Spleen (tissue), 11 donors: ENCODE measurements around the gene PNMA8A. TPM values are rescaled to one million over a fixed set of nuclear protein-coding genes. Genes with fewer than 3 reads are reported as not detected.

ENCODE experiments used
- DNase-seq: peaks from one replicate; pipeline ENCODE4 v3.0.0-alpha.2; 2020
- H3K27ac ChIP-seq, 8 donors: fragments of 200-600 bp; sonication (generic) in 7 of 8; 1 replicate in 4 of 8; 2 replicates in 4 of 8; pipeline versions ENCODE4 v1.5.0 to v1.8.0; 2016 to 2021; ENCODE audit warnings: inconsistent platforms in 4 of 8, mild to moderate bottlenecking in 4 of 8, moderate library complexity in 1 of 8
- H3K27me3 ChIP-seq, 7 donors: fragments of 200-600 bp; sonication (generic) in 6 of 7; replicated peaks in 1 of 7; 1 replicate in 4 of 7; 2 replicates in 3 of 7; pipeline versions ENCODE4 v1.5.0 to v1.8.0; 2016 to 2021; ENCODE audit warnings: inconsistent platforms in 3 of 7, mild to moderate bottlenecking in 1 of 7
- H3K36me3 ChIP-seq, 6 donors: fragments of 200-600 bp; sonication (generic) in 5 of 6; 1 replicate in 4 of 6; 2 replicates in 2 of 6; pipeline versions ENCODE4 v1.5.0 to v1.8.0; 2016 to 2021; ENCODE audit warnings: inconsistent platforms in 2 of 6
- H3K4me1 ChIP-seq, 6 donors: fragments of 200-600 bp; sonication (generic) in 5 of 6; 1 replicate in 3 of 6; 2 replicates in 3 of 6; pipeline versions ENCODE4 v1.5.0 to v1.8.0; 2016 to 2021; ENCODE audit warnings: inconsistent platforms in 3 of 6
- H3K4me3 ChIP-seq, 8 donors: fragments of 200-600 bp; sonication (generic) in 7 of 8; 1 replicate in 4 of 8; 2 replicates in 4 of 8; pipeline versions ENCODE4 v1.5.0 to v1.8.0; 2016 to 2021; ENCODE audit warnings: inconsistent platforms in 4 of 8, mild to moderate bottlenecking in 4 of 8, moderate library complexity in 2 of 8
- H3K9me3 ChIP-seq, 8 donors: fragments of 200-600 bp; sonication (generic) in 7 of 8; 1 replicate in 4 of 8; 2 replicates in 4 of 8; pipeline versions ENCODE4 v1.5.0 to v1.8.0; 2016 to 2021; ENCODE audit warnings: inconsistent platforms in 4 of 8
- CTCF ChIP-seq, 11 experiments: fragments of 200-600 bp in 7 of 11; fragments of 450-650 bp in 4 of 11; sonication (generic) in 4 of 11; IDR thresholded peaks in 8 of 11; conservative IDR thresholded peaks in 3 of 11; 1 replicate in 7 of 11; 2 replicates in 4 of 11; pipeline versions ENCODE4 v1.4.0 to v1.8.0; 2016 to 2021; ENCODE audit warnings: antibody characterized with exemption in 11 of 11, inconsistent platforms in 4 of 11, mild to moderate bottlenecking in 1 of 11
- POLR2A ChIP-seq, 3 donors: fragments of 450-650 bp; IDR thresholded peaks; one replicate each; pipeline ENCODE4 v1.5.1; 2017; ENCODE audit warnings: antibody characterized with exemption in 3 of 3, mild to moderate bottlenecking in 1 of 3
- POLR2AphosphoS5 ChIP-seq, 3 donors: sonication (generic); formaldehyde crosslinking; IDR thresholded peaks; one replicate each; pipeline ENCODE4 v1.5.1; 2017; ENCODE audit warnings: antibody characterized with exemption in 3 of 3
- whole genome bisulfite sequencing, 5 donors: extraction: QIAGEN DNeasy Blood & Tissue Kit in 3 of 5; methylation state at CpG; one replicate each; pipeline versions ENCODE4 v1.1.5 to v1.1.7; 2013 to 2018; 5-methylcytosine and 5-hydroxymethylcytosine counted together
- intact Hi-C: fragments of 100-400 bp; cut with DNase I; formaldehyde crosslinking; loops from one replicate; pipeline ENCODE4 v1.15.0; 2023; ENCODE audit warnings: low total_unique reads
- polyA plus RNA-seq, 3 donors: library from polyadenylated mRNA; stranded (reverse); fragments of 200-250 nt; gene quantifications; one replicate each; pipeline ENCODE4 v1.2.1, GENCODE V29; 2013
- total RNA-seq, 7 donors: library from RNA; depleted of rRNA in 3 of 7; stranded (reverse); fragments of >200 nt in 3 of 7; fragmentation: NEBNext Ultra II Directional in 4 of 7; extraction: Animal tissue kit (Norgen Biotek cat#: 25700) in 4 of 7; gene quantifications; one replicate each; pipeline versions ENCODE4 v1.1.0 to v1.2.1, GENCODE V29; 2016 to 2021
- donor health status: healthy with polysubstance abuse.
- donor health status: DM: no; HTN: no; CAD: no; lungs with moderate emphysema.
- donor health status: DM: no; HTN: no; CAD: no.
- donor health status: Bipolar disorder and iron deficiency.
- donor health status: healthy.
- donor health status: DM: no; HTN: no; CAD: no.
- donor health status: DM: yes; HTN: yes; CAD: no.

Gene PNMA8A
- total and polyA plus RNA-seq, 10 donors, result 0.13 to 2.7 (median 1.2) TPM

DNA sequence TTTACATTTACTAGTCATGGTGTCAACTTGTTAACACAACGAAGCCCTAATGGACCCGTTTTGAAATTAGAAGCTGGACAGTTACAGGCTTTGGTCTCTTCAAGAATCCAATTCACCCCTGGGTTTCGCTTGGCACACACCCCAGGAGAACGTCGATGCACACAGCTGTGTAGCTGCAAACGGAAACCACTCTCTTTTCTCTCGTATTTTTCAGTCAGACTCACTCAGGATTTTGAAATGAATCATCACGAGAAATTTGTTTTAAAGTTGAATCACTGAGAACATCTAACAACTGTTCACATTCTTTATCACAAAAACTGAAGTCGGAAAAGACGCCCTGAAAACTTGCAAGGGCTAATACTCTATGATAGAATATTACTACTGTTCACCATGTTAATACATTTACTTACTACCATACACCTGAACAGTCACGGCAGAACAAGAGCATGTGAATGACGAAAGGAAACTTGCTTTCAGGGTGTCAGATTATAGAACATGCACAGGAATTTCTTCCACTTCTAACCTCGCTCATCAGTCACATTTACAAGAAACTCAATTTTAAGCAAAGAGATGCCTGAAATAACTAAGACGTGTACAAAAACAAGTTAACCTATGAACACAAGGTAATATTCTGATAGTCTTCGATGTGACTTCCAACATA is 4.7 kb downstream of the PNMA8A start:
- H3K4me3 ChIP-seq, result no peak overlapping the region
- no peaks in the 10 kb centered on the region for H3K9me3 ChIP-seq
- 59 to 70% (median 61%) methylated on average over 15 of the region's 15 CpGs for WGBS, 5 donors
- TF ChIP-seq POLR2A (IDR thresholded peaks at IDR 0.05), result no peak
- no peak for TF ChIP-seq POLR2AphosphoS5 (IDR thresholded peaks at IDR 0.05)
- no peak for TF ChIP-seq CTCF (IDR thresholded peaks at IDR 0.05 in 8 of 11, conservative IDR thresholded peaks at IDR 0.05 in 3 of 11)
- no peak for DNase-seq
- H3K27me3 ChIP-seq, result peaks cover 0 to 38% (median 7%) of the 10 kb centered on the region in 7 donors
- peaks cover 0 to 10% (median 7%) of the 10 kb centered on the region in 6 donors for H3K4me1 ChIP-seq
- intact Hi-C loops, result no loop called here
- no peak overlapping the region for H3K27ac ChIP-seq
- no peaks in the 10 kb centered on the region for H3K36me3 ChIP-seq

- H3K4me1 ChIP-seq, result peaks cover 0 to 4% (median 0%) of the 10 kb centered on the region in 6 donors
- DNase-seq, result no peak
- TF ChIP-seq POLR2AphosphoS5 (IDR thresholded peaks at IDR 0.05) (no peak), CTCF (IDR thresholded peaks at IDR 0.05 in 8 of 11, conservative IDR thresholded peaks at IDR 0.05 in 3 of 11) (no peak), POLR2A (IDR thresholded peaks at IDR 0.05) (no peak)
- no peak overlapping the region for H3K27ac ChIP-seq
- H3K36me3 ChIP-seq, result no peaks in the 10 kb centered on the region
- WGBS, 5 donors, result 78 to 99% (median 82%) methylated on average over 7 of the region's 7 CpGs
- no peaks in the 10 kb centered on the region for H3K9me3 ChIP-seq
- intact Hi-C loops, result no loop called here
- H3K4me3 ChIP-seq, result no peak overlapping the region
- H3K27me3 ChIP-seq, result peaks cover 0 to 35% (median 0%) of the 10 kb centered on the region in 7 donors
These were observed 7.8 kb downstream of the PNMA8A start for GRCh38 chr19:46463516-46463915.

GRCh38 chr19:46461537-46461936 is 9.8 kb downstream of the PNMA8A start:
- Histone ChIP-seq H3K9me3 (no peaks in the 10 kb centered on the region), H3K27me3 (peaks cover 0 to 48% (median 0%) of the 10 kb centered on the region in 7 donors), H3K4me1 (peaks cover 0 to under 1% (median 0%) of the 10 kb centered on the region in 6 donors), H3K4me3 (no peak overlapping the region), H3K36me3 (no peaks in the 10 kb centered on the region), H3K27ac (no peak overlapping the region)
- intact Hi-C loops, result no loop called here
- DNase-seq, result no peak
- WGBS, 5 donors, result 86 to 98% (median 88%) methylated on average over 2 of the region's 2 CpGs
- no peak for TF ChIP-seq POLR2AphosphoS5 (IDR thresholded peaks at IDR 0.05)
- no peak for TF ChIP-seq POLR2A (IDR thresholded peaks at IDR 0.05)
- no peak for TF ChIP-seq CTCF (IDR thresholded peaks at IDR 0.05 in 8 of 11, conservative IDR thresholded peaks at IDR 0.05 in 3 of 11)

- Histone ChIP-seq H3K9me3 (no peaks in the 10 kb centered on the region), H3K4me1 (no peaks in the 10 kb centered on the region), H3K36me3 (no peaks in the 10 kb centered on the region), H3K27me3 (peaks cover 0 to 52% (median 0%) of the 10 kb centered on the region in 7 donors), H3K27ac (no peak overlapping the region), H3K4me3 (no peak overlapping the region)
- TF ChIP-seq POLR2AphosphoS5 (IDR thresholded peaks at IDR 0.05) (no peak), CTCF (IDR thresholded peaks at IDR 0.05 in 8 of 11, conservative IDR thresholded peaks at IDR 0.05 in 3 of 11) (no peak), POLR2A (IDR thresholded peaks at IDR 0.05) (no peak)
- intact Hi-C loops, result no loop called here
- 72 to 95% (median 91%) methylated on average over 1 of the region's 1 CpG for WGBS, 5 donors
- no peak for DNase-seq
These were observed 10.4 kb downstream of the PNMA8A start for GRCh38 chr19:46460981-46461380.
